ENCODE data around the gene ZC3H12D.

GRCh38 chr6:149459761-149460160 is 25.1 kb downstream of the ZC3H12D start:
- TF ChIP-seq POLR2AphosphoS5 (IDR thresholded peaks at IDR 0.05; ENCODE audit: low read depth, low read length): no peak
- TF ChIP-seq SIN3A (IDR thresholded peaks at IDR 0.05; ENCODE audit: borderline replicate concordance, low read depth, low read length): no peak
